H9 (cell line): ENCODE results near the gene TGFBR1. TPM values are rescaled to one million over a fixed set of nuclear protein-coding genes. Genes with fewer than 3 reads are reported as not detected.

Experiments
- DNase-seq: peaks from one replicate; pipeline ENCODE4 v3.0.0-alpha.2; 2017
- H2AFZ ChIP-seq: one replicate; pipeline ENCODE4 v1.6.1; 2013; ENCODE audit warnings: mild to moderate bottlenecking, low read length, control low read depth, moderate library complexity
- H2AK5ac ChIP-seq: 2 replicates; pipeline ENCODE4 v1.6.1; 2013; ENCODE audit warnings: low read length, control low read depth, mixed read lengths; ENCODE audit not compliant: insufficient read length
- H2BK120ac ChIP-seq: one replicate; pipeline ENCODE4 v1.6.1; 2013; ENCODE audit warnings: low read depth, mild to moderate bottlenecking, low read length, control low read depth, inconsistent platforms; ENCODE audit not compliant: poor library complexity, severe bottlenecking
- H2BK12ac ChIP-seq: 2 replicates; pipeline ENCODE4 v1.6.1; 2013; ENCODE audit warnings: low read length, control low read depth, mixed read lengths, low read depth; ENCODE audit not compliant: insufficient read length
- H2BK15ac ChIP-seq: 2 replicates; pipeline ENCODE4 v1.6.1; 2013; ENCODE audit warnings: low read depth, low read length, control low read depth
- H2BK20ac ChIP-seq: one replicate; pipeline ENCODE4 v1.6.1; 2013; ENCODE audit warnings: low read depth, mild to moderate bottlenecking, low read length, control low read depth, inconsistent platforms; ENCODE audit not compliant: poor library complexity, severe bottlenecking
- H2BK5ac ChIP-seq: 2 replicates; pipeline ENCODE4 v1.6.1; 2013; ENCODE audit warnings: low read length, control low read depth, mixed read lengths; ENCODE audit not compliant: insufficient read length
- H3K14ac ChIP-seq: 2 replicates; pipeline ENCODE4 v1.6.1; 2013; ENCODE audit warnings: low read length, control low read depth; ENCODE audit not compliant: insufficient read depth
- H3K18ac ChIP-seq: 2 replicates; pipeline ENCODE4 v1.6.1; 2013; ENCODE audit warnings: low read depth, mild to moderate bottlenecking, mixed read lengths, low read length, control low read depth; ENCODE audit not compliant: insufficient read length
- H3K23ac ChIP-seq: 2 replicates; pipeline ENCODE4 v1.6.1; 2013; ENCODE audit warnings: low read length, control low read depth, mixed read lengths, low read depth; ENCODE audit not compliant: insufficient read length
- H3K23me2 ChIP-seq: 2 replicates; pipeline ENCODE4 v1.6.1; 2013; ENCODE audit warnings: low read depth, mild to moderate bottlenecking, mixed read lengths, low read length, control low read depth; ENCODE audit not compliant: insufficient read length, poor library complexity, severe bottlenecking
- H3K27ac ChIP-seq: 2 replicates; pipeline ENCODE4 v1.5.1; 2013; ENCODE audit warnings: low read length, control low read depth, mixed read lengths, low read depth; ENCODE audit not compliant: insufficient read length
- H3K27me3 ChIP-seq: 2 replicates; pipeline ENCODE4 v1.6.1; 2013; ENCODE audit warnings: low read length, control low read depth, inconsistent platforms; ENCODE audit not compliant: insufficient read depth
- H3K4ac ChIP-seq: 2 replicates; pipeline ENCODE4 v1.6.1; 2013; ENCODE audit warnings: low read depth, mild to moderate bottlenecking, control low read depth, inconsistent platforms, low read length, moderate library complexity
- H3K4me1 ChIP-seq: 2 replicates; pipeline ENCODE4 v1.6.1; 2013; ENCODE audit warnings: low read length, control low read depth, inconsistent platforms; ENCODE audit not compliant: insufficient read depth
- H3K4me2 ChIP-seq: 2 replicates; pipeline ENCODE4 v1.6.1; 2013; ENCODE audit warnings: low read length, control low read depth, mixed read lengths; ENCODE audit not compliant: insufficient read length, insufficient read depth
- H3K56ac ChIP-seq: 2 replicates; pipeline ENCODE4 v1.6.1; 2013; ENCODE audit warnings: low read depth, mild to moderate bottlenecking, mixed read lengths, low read length, control low read depth; ENCODE audit not compliant: insufficient read length
- H3K79me1 ChIP-seq: 2 replicates; pipeline ENCODE4 v1.6.1; 2013; ENCODE audit warnings: low read depth, mild to moderate bottlenecking, moderate library complexity, low read length, control low read depth, inconsistent platforms; ENCODE audit not compliant: insufficient read depth, poor library complexity, severe bottlenecking
- H3K79me2 ChIP-seq: 2 replicates; pipeline ENCODE4 v1.6.1; 2013; ENCODE audit warnings: low read length, control low read depth, inconsistent platforms; ENCODE audit not compliant: insufficient read depth
- H3K9ac ChIP-seq: 2 replicates; pipeline ENCODE4 v1.6.1; 2013; ENCODE audit warnings: low read length, control low read depth, mixed read lengths; ENCODE audit not compliant: insufficient read length; ENCODE audit errors: extremely low read depth
- H3K9me3 ChIP-seq: one replicate; pipeline ENCODE4 v1.6.1; 2013; ENCODE audit warnings: low read depth, low read length, inconsistent platforms; ENCODE audit not compliant: control insufficient read depth
- H3T11ph ChIP-seq: one replicate; pipeline ENCODE4 v1.6.1; 2013; ENCODE audit warnings: mild to moderate bottlenecking, low read length, control low read depth, inconsistent platforms
- H4K20me1 ChIP-seq: one replicate; pipeline ENCODE4 v1.6.1; 2013; ENCODE audit not compliant: control insufficient read depth, insufficient read length, insufficient read depth
- H4K5ac ChIP-seq: 2 replicates; pipeline ENCODE4 v1.6.1; 2013; ENCODE audit warnings: low read depth, mild to moderate bottlenecking, mixed read lengths, low read length, control low read depth; ENCODE audit not compliant: insufficient read length
- H4K8ac ChIP-seq: replicated peaks from 2 replicates; pipeline ENCODE4 v1.6.1; 2013; ENCODE audit warnings: low read length, control low read depth, mixed read lengths, low read depth; ENCODE audit not compliant: insufficient read length
- H4K91ac ChIP-seq: 2 replicates; pipeline ENCODE4 v1.6.1; 2013; ENCODE audit warnings: low read depth, mild to moderate bottlenecking, moderate library complexity, mixed read lengths, low read length, control low read depth; ENCODE audit not compliant: insufficient read length
- H3K27ac Mint-ChIP-seq, 3 experiments: 2 replicates in 2 of 3; 3 replicates in 1 of 3; pipeline ENCODE4 v1.8.0; 2020 to 2021; ENCODE audit warnings: mixed read lengths in 3 of 3, mild to moderate bottlenecking in 1 of 3, moderate library complexity in 1 of 3
- H3K27me3 Mint-ChIP-seq: 2 replicates; pipeline ENCODE4 v1.8.0; 2021; ENCODE audit warnings: low read depth, mild to moderate bottlenecking, moderate library complexity, mixed read lengths
- H3K36me3 Mint-ChIP-seq, 3 experiments: 2 replicates in 2 of 3; 3 replicates in 1 of 3; pipeline ENCODE4 v1.8.0; 2020 to 2021; ENCODE audit warnings: low read depth in 3 of 3, mixed read lengths in 3 of 3; ENCODE audit not compliant: insufficient read depth in 1 of 3
- H3K4me1 Mint-ChIP-seq, 2 experiments: 2 replicates each; pipeline ENCODE4 v1.8.0; 2020; ENCODE audit warnings: mixed read lengths in 2 of 2
- H3K4me3 Mint-ChIP-seq, 2 experiments: 2 replicates in 1 of 2; 3 replicates in 1 of 2; pipeline ENCODE4 v1.8.0; 2020 to 2021; ENCODE audit warnings: mild to moderate bottlenecking in 2 of 2, mixed read lengths in 2 of 2, moderate library complexity in 1 of 2
- H3K9me3 Mint-ChIP-seq, 2 experiments: 2 replicates in 1 of 2; 3 replicates in 1 of 2; pipeline ENCODE4 v1.8.0; 2020; ENCODE audit warnings: mild to moderate bottlenecking in 2 of 2, mixed read lengths in 2 of 2, moderate library complexity in 1 of 2
- CTCF ChIP-seq: fragments of 200-600 bp; sonication (generic); conservative IDR thresholded peaks from 3 replicates; pipeline ENCODE4 v1.8.0; 2021; ENCODE audit warnings: antibody characterized with exemption, mild to moderate bottlenecking
- WGBS: extraction: QIAGEN DNeasy Blood & Tissue Kit; methylation state at CpG from one replicate; pipeline ENCODE4 v1.1.7; 2013; ENCODE audit warnings: missing lambda C conversion rate, low lambda C conversion rate, mixed read lengths; ENCODE audit not compliant: insufficient read length; ENCODE audit errors: extremely low coverage; 5-methylcytosine and 5-hydroxymethylcytosine counted together
- total RNA-seq: library from RNA; stranded (reverse); gene quantifications from 2 replicates; pipeline ENCODE4 v1.2.1, GENCODE V29; 2021

Gene TGFBR1
- total RNA-seq, 1 experiment from 2014 or later = 59.3 TPM

GRCh38 chr9:99124534-99125255 lies 19.8 kb downstream of the TGFBR1 start:
- Histone ChIP-seq H3K56ac (no peak overlapping the region), H2BK20ac (no peak overlapping the region), H3K18ac (no peak overlapping the region), H3K14ac (no peak overlapping the region), H4K5ac (no peak overlapping the region), H2BK5ac (no peak overlapping the region), H3K4me1 (no peaks in the 10 kb centered on the region), H3K9ac (no peak overlapping the region), H3K4me2 (no peak overlapping the region), H3K23ac (no peak overlapping the region), H2AFZ (no peak overlapping the region), H3K27me3 (no peaks in the 10 kb centered on the region), H3K9me3 (peaks cover 6% of the 10 kb centered on the region), H2BK15ac (no peak overlapping the region), H3K27ac (no peak overlapping the region), H2AK5ac (no peak overlapping the region), H3T11ph (no peak overlapping the region), H4K91ac (no peak overlapping the region), H3K4ac (no peak overlapping the region), H2BK12ac (no peak overlapping the region), H3K79me1 (peaks cover 5% of the 10 kb centered on the region), H2BK120ac (no peak overlapping the region), H3K79me2 (peaks cover 11% of the 10 kb centered on the region; the same call in 1 of the 2 replicates), H4K8ac (no peak overlapping the region), H3K23me2 (no peaks in the 10 kb centered on the region), H4K20me1 (no peaks in the 10 kb centered on the region)
- Mint-ChIP-seq H3K4me1 (peaks cover 3 to 7% of the 10 kb centered on the region in 2 experiments), H3K36me3 (peaks cover 5 to 20% (median 18%) of the 10 kb centered on the region in 3 experiments), H3K9me3 (peaks cover 6 to 18% of the 10 kb centered on the region in 2 experiments; a peak in 4 of 5 replicates), H3K27me3 (no peaks in the 10 kb centered on the region), H3K4me3 (no peak overlapping the region), H3K27ac (no peak overlapping the region)
- WGBS = no CpG with 5 or more reads among the region's 3 CpGs
- no peak for DNase-seq
- no peak for TF ChIP-seq CTCF
